Measurements from ENCODE around the gene MSI2.

MSI2 gene

GRCh38 chr17:57462007-57462579, 205.8 kb downstream of the MSI2 start:
- DNase-seq (ENCODE audit: low read depth), result no peak

GRCh38 chr17:57463103-57463885, 207.0 kb downstream of the MSI2 start:
- no peak for DNase-seq (ENCODE audit: low read depth)

- no peak for DNase-seq (ENCODE audit: low read depth)
Observed at GRCh38 chr17:57464191-57464864, 208.0 kb downstream of the MSI2 start.

- no peak for DNase-seq (ENCODE audit: low read depth)
Observed at GRCh38 chr17:57465610-57466009, 209.3 kb downstream of the MSI2 start.

GRCh38 chr17:57466017-57466471, 209.7 kb downstream of the MSI2 start:
- no peak for DNase-seq (ENCODE audit: low read depth)

GRCh38 chr17:57466521-57466920, 210.2 kb downstream of the MSI2 start:
- DNase-seq (ENCODE audit: low read depth), result no peak

GRCh38 chr17:57467226-57467625, 210.9 kb downstream of the MSI2 start:
- no peak for DNase-seq (ENCODE audit: low read depth)

- no peak for DNase-seq (ENCODE audit: low read depth)
Observed at GRCh38 chr17:57467801-57468200, 211.5 kb downstream of the MSI2 start.

GRCh38 chr17:57468932-57469775, 212.8 kb downstream of the MSI2 start:
- DNase-seq (ENCODE audit: low read depth), result no peak

GRCh38 chr17:57470906-57471305, 214.6 kb downstream of the MSI2 start:
- DNase-seq (ENCODE audit: low read depth), result no peak

GRCh38 chr17:57471868-57472368, 215.6 kb downstream of the MSI2 start:
- DNase-seq (ENCODE audit: low read depth), result no peak

GRCh38 chr17:57475796-57476195, 219.5 kb downstream of the MSI2 start:
- DNase-seq (ENCODE audit: low read depth), result no peak

- no peak for DNase-seq (ENCODE audit: low read depth)
Observed at GRCh38 chr17:57477522-57478362, 221.4 kb downstream of the MSI2 start.

- no peak for DNase-seq (ENCODE audit: low read depth)
Observed at GRCh38 chr17:57478478-57479250, 222.3 kb downstream of the MSI2 start.

GRCh38 chr17:57480438-57481196, 224.3 kb downstream of the MSI2 start:
- no peak for DNase-seq (ENCODE audit: low read depth)

GRCh38 chr17:57481910-57482391, 225.6 kb downstream of the MSI2 start:
- peak; percentile 45 for DNase-seq (ENCODE audit: low read depth)

- no peak for DNase-seq (ENCODE audit: low read depth)
Observed at GRCh38 chr17:57482657-57483056, 226.3 kb downstream of the MSI2 start.

- peak; percentile 16 for DNase-seq (ENCODE audit: low read depth)
Observed at GRCh38 chr17:57484081-57484666, 227.9 kb downstream of the MSI2 start.
